Measurements from ENCODE around the gene CORO2A. TPM values are rescaled to one million over a fixed set of nuclear protein-coding genes. Genes with fewer than 3 reads are reported as not detected.
A peak's percentile ranks its signal among the peaks of the same experiment; 100 is the strongest.

Gene CORO2A
- total and polyA plus RNA-seq, 2 of the 8 experiments (the other 6 are each of a cell fraction or from before 2014, with no cell fraction given), result 13.7 to 27.9 TPM

- TF ChIP-seq KDM4A (IDR thresholded peaks at IDR 0.05; ENCODE audit: low read depth, low read length, severe bottlenecking) (no peak), GTF2F1 (IDR thresholded peaks at IDR 0.05; ENCODE audit: borderline replicate concordance, low read depth, low read length) (no peak), RAD21 (IDR thresholded peaks at IDR 0.05 in 1 of 2, conservative IDR thresholded peaks at IDR 0.05 in 1 of 2; ENCODE audit: low read depth in 2 of 2, low read length in 2 of 2) (0 out of 4 replicates have a peak, but pooled peaks have one; percentile 11 to 17)
These were observed 10.7 kb upstream of the CORO2A start (continued) for GRCh38 chr9:98203153-98203552.
